HepG2 (cell line): Measurements from ENCODE around the gene UBXN6.

Experiments
- CHD2 ChIP-seq: IDR thresholded peaks from 2 replicates; pipeline ENCODE4 v1.6.1; 2011; ENCODE audit warnings: low read depth, low read length, improper control_type of control experiment
- CTCF ChIP-seq: sonication (generic); formaldehyde crosslinking; IDR thresholded peaks from 2 replicates; pipeline ENCODE4 v1.5.0; 2020; ENCODE audit warnings: mild to moderate bottlenecking, missing genetic modification reagents, moderate library complexity
- RELA ChIP-seq: sonication (generic); formaldehyde crosslinking; IDR thresholded peaks from 2 replicates; pipeline ENCODE4 v1.4.0; 2020; ENCODE audit warnings: missing genetic modification reagents
- RFX5 ChIP-seq: IDR thresholded peaks from 2 replicates; pipeline ENCODE4 v1.6.1; 2011; ENCODE audit warnings: low read depth, low read length, improper control_type of control experiment
- U2AF2 ChIP-seq: fragments of 200-400 bp; formaldehyde crosslinking; IDR thresholded peaks from 2 replicates; pipeline ENCODE4 v1.6.1; 2017; ENCODE audit warnings: low read depth, mild to moderate bottlenecking, low read length
- TF ChIP-seq, protein P1 (sequence below): IDR thresholded peaks from 2 replicates; pipeline ENCODE4 v1.6.1; 2012; ENCODE audit warnings: inconsistent platforms

- TF ChIP-seq RELA (CRISPR knock-in tag) (no peak), RFX5 (no peak), U2AF2 (no peak), CTCF (CRISPR knock-in tag) (no peak), CHD2 (no peak)
- TF ChIP-seq, protein P1, sequence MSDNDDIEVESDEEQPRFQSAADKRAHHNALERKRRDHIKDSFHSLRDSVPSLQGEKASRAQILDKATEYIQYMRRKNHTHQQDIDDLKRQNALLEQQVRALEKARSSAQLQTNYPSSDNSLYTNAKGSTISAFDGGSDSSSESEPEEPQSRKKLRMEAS, result no peak
Measured at GRCh38 chr19:4428326-4428975, 29.1 kb downstream of the UBXN6 start.
